Spleen (tissue), 11 donors: ENCODE results near the gene MRPL21. TPM values are rescaled to one million over a fixed set of nuclear protein-coding genes. Genes with fewer than 3 reads are reported as not detected.
A peak's percentile ranks its signal among the peaks of the same experiment; 100 is the strongest.

Experiments used
- DNase-seq: peaks from one replicate; pipeline ENCODE4 v3.0.0-alpha.2; 2020
- H3K27ac ChIP-seq, 8 donors: fragments of 200-600 bp; sonication (generic) in 7 of 8; 1 replicate in 4 of 8; 2 replicates in 4 of 8; pipeline versions ENCODE4 v1.5.0 to v1.8.0; 2016 to 2021; ENCODE audit warnings: inconsistent platforms in 4 of 8, mild to moderate bottlenecking in 4 of 8, moderate library complexity in 1 of 8
- H3K27me3 ChIP-seq, 7 donors: fragments of 200-600 bp; sonication (generic) in 6 of 7; replicated peaks in 1 of 7; 1 replicate in 4 of 7; 2 replicates in 3 of 7; pipeline versions ENCODE4 v1.5.0 to v1.8.0; 2016 to 2021; ENCODE audit warnings: inconsistent platforms in 3 of 7, mild to moderate bottlenecking in 1 of 7
- H3K36me3 ChIP-seq, 6 donors: fragments of 200-600 bp; sonication (generic) in 5 of 6; 1 replicate in 4 of 6; 2 replicates in 2 of 6; pipeline versions ENCODE4 v1.5.0 to v1.8.0; 2016 to 2021; ENCODE audit warnings: inconsistent platforms in 2 of 6
- H3K4me1 ChIP-seq, 6 donors: fragments of 200-600 bp; sonication (generic) in 5 of 6; 1 replicate in 3 of 6; 2 replicates in 3 of 6; pipeline versions ENCODE4 v1.5.0 to v1.8.0; 2016 to 2021; ENCODE audit warnings: inconsistent platforms in 3 of 6
- H3K4me3 ChIP-seq, 8 donors: fragments of 200-600 bp; sonication (generic) in 7 of 8; 1 replicate in 4 of 8; 2 replicates in 4 of 8; pipeline versions ENCODE4 v1.5.0 to v1.8.0; 2016 to 2021; ENCODE audit warnings: inconsistent platforms in 4 of 8, mild to moderate bottlenecking in 4 of 8, moderate library complexity in 2 of 8
- H3K9me3 ChIP-seq, 8 donors: fragments of 200-600 bp; sonication (generic) in 7 of 8; 1 replicate in 4 of 8; 2 replicates in 4 of 8; pipeline versions ENCODE4 v1.5.0 to v1.8.0; 2016 to 2021; ENCODE audit warnings: inconsistent platforms in 4 of 8
- CTCF ChIP-seq, 11 experiments: fragments of 200-600 bp in 7 of 11; fragments of 450-650 bp in 4 of 11; sonication (generic) in 4 of 11; IDR thresholded peaks in 8 of 11; conservative IDR thresholded peaks in 3 of 11; 1 replicate in 7 of 11; 2 replicates in 4 of 11; pipeline versions ENCODE4 v1.4.0 to v1.8.0; 2016 to 2021; ENCODE audit warnings: antibody characterized with exemption in 11 of 11, inconsistent platforms in 4 of 11, mild to moderate bottlenecking in 1 of 11
- POLR2A ChIP-seq, 3 donors: fragments of 450-650 bp; IDR thresholded peaks; one replicate each; pipeline ENCODE4 v1.5.1; 2017; ENCODE audit warnings: antibody characterized with exemption in 3 of 3, mild to moderate bottlenecking in 1 of 3
- POLR2AphosphoS5 ChIP-seq, 3 donors: sonication (generic); formaldehyde crosslinking; IDR thresholded peaks; one replicate each; pipeline ENCODE4 v1.5.1; 2017; ENCODE audit warnings: antibody characterized with exemption in 3 of 3
- WGBS, 5 donors: extraction: QIAGEN DNeasy Blood & Tissue Kit in 3 of 5; methylation state at CpG; one replicate each; pipeline versions ENCODE4 v1.1.5 to v1.1.7; 2013 to 2018; 5-methylcytosine and 5-hydroxymethylcytosine counted together
- intact Hi-C: fragments of 100-400 bp; cut with DNase I; formaldehyde crosslinking; loops from one replicate; pipeline ENCODE4 v1.15.0; 2023; ENCODE audit warnings: low total_unique reads
- polyA plus RNA-seq, 3 donors: library from polyadenylated mRNA; stranded (reverse); fragments of 200-250 nt; gene quantifications; one replicate each; pipeline ENCODE4 v1.2.1, GENCODE V29; 2013
- total RNA-seq, 7 donors: library from RNA; depleted of rRNA in 3 of 7; stranded (reverse); fragments of >200 nt in 3 of 7; fragmentation: NEBNext Ultra II Directional in 4 of 7; extraction: Animal tissue kit (Norgen Biotek cat#: 25700) in 4 of 7; gene quantifications; one replicate each; pipeline versions ENCODE4 v1.1.0 to v1.2.1, GENCODE V29; 2016 to 2021
- donor health status: healthy with polysubstance abuse.
- donor health status: DM: no; HTN: no; CAD: no; lungs with moderate emphysema.
- donor health status: DM: no; HTN: no; CAD: no.
- donor health status: Bipolar disorder and iron deficiency.
- donor health status: healthy.
- donor health status: DM: no; HTN: no; CAD: no.
- donor health status: DM: yes; HTN: yes; CAD: no.

MRPL21 gene
- total and polyA plus RNA-seq, 10 donors: 11.2 to 81.0 (median 34.0) TPM

- intact Hi-C loops: no loop called here
- Histone ChIP-seq H3K9me3 (no peaks in the 10 kb centered on the region), H3K36me3 (no peaks in the 10 kb centered on the region), H3K27ac (no peak overlapping the region), H3K4me3 (no peak overlapping the region), H3K27me3 (peaks cover 0 to 34% (median 0%) of the 10 kb centered on the region in 7 donors), H3K4me1 (no peaks in the 10 kb centered on the region)
- 93 to 97% (median 95%) methylated on average over 17 of the region's 17 CpGs for WGBS, 5 donors
- TF ChIP-seq CTCF (IDR thresholded peaks at IDR 0.05 in 8 of 11, conservative IDR thresholded peaks at IDR 0.05 in 3 of 11): no peak
- TF ChIP-seq POLR2AphosphoS5 (IDR thresholded peaks at IDR 0.05): no peak
- no peak for TF ChIP-seq POLR2A (IDR thresholded peaks at IDR 0.05)
- no peak for DNase-seq
These were observed 45.3 kb upstream of the MRPL21 start for GRCh38 chr11:68948935-68949334.

- Histone ChIP-seq H3K27ac (no peak overlapping the region), H3K9me3 (no peaks in the 10 kb centered on the region), H3K36me3 (no peaks in the 10 kb centered on the region), H3K27me3 (peaks cover 0 to 30% (median 0%) of the 10 kb centered on the region in 7 donors), H3K4me1 (no peaks in the 10 kb centered on the region), H3K4me3 (no peak overlapping the region)
- TF ChIP-seq POLR2AphosphoS5 (IDR thresholded peaks at IDR 0.05) (no peak), POLR2A (IDR thresholded peaks at IDR 0.05) (no peak), CTCF (IDR thresholded peaks at IDR 0.05 in 8 of 11, conservative IDR thresholded peaks at IDR 0.05 in 3 of 11) (no peak)
- intact Hi-C loops: no loop called here
- no peak for DNase-seq
- 50 to 93% (median 68%) methylated on average over 2 of the region's 2 CpGs for WGBS, 5 donors
These were observed 44.9 kb upstream of the MRPL21 start for GRCh38 chr11:68948496-68948895.

DNA sequence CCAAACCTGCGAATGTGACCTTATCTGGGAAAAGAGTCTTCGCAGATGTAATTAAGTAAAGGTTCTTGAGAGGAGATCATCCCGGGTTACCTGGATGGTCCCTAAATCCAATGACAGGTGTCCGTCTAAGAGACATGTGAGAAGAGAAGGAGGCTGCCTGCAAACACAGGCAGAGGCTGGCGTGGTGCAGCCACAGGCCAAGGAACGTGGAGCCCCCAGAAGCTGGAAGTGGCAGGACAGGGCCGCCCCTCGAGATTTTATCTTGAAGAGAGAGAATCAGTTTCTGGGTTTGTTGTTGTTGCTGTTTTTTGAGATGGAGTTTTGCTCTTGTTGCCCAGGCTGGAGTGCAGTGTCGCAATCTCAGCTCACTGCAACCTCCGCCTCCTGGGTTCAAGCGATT, 43.5 kb upstream of the MRPL21 start:
- TF ChIP-seq POLR2AphosphoS5 (IDR thresholded peaks at IDR 0.05) (no peak), CTCF (IDR thresholded peaks at IDR 0.05 in 8 of 11, conservative IDR thresholded peaks at IDR 0.05 in 3 of 11) (no peak), POLR2A (IDR thresholded peaks at IDR 0.05) (no peak)
- Histone ChIP-seq H3K4me3 (no peak overlapping the region), H3K36me3 (peaks cover 0 to 2% (median 0%) of the 10 kb centered on the region in 6 donors), H3K9me3 (no peaks in the 10 kb centered on the region), H3K27me3 (peaks cover 0 to 29% (median 0%) of the 10 kb centered on the region in 7 donors), H3K27ac (no peak overlapping the region), H3K4me1 (no peaks in the 10 kb centered on the region)
- WGBS, 5 donors: 73 to 87% (median 84%) methylated on average over 11 of the region's 11 CpGs
- no peak for DNase-seq
- intact Hi-C loops: no loop called here

DNA sequence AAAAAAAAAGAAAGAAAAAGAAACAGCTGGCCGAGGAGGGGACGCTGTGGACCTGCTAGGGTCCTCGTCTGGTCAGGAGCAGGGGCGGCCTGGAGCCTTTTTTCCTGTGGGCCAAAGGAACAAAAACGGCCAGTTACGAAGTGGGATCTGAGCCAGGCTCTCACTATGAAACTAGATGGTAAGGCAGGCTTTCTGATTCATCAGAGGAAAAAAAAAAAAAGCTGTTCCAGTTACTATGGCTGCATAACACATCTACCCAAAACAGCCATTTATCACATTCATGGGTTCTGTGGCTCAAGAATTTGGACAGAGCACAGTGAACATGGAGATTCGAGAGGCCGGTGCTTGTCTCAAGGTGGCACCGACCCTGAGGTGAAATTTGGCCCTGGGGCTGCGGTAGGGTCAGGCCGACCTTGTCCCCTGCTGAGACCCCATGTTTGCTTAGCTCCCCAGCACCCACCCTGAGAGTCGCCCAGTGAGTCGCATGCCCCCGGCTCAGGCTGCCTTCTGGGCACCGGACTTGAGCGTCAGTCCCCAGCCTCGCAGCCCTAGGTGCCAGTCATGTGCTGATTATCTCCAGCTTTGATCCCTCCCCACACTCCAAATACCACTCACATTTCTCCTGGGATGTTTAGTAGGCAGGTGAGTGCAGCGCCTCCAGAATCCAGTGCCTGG, 42.9 kb upstream of the MRPL21 start:
- Histone ChIP-seq H3K4me3 (no peak overlapping the region), H3K27ac (no peak overlapping the region), H3K9me3 (no peaks in the 10 kb centered on the region), H3K27me3 (peaks cover 0 to 23% (median 0%) of the 10 kb centered on the region in 7 donors), H3K36me3 (peaks cover 0 to 8% (median 0%) of the 10 kb centered on the region in 6 donors), H3K4me1 (no peaks in the 10 kb centered on the region)
- DNase-seq: peak; percentile 35
- WGBS, 5 donors: 78 to 86% (median 84%) methylated on average over 17 to 18 of the region's 18 CpGs
- intact Hi-C loops: no loop called here
- TF ChIP-seq POLR2A (IDR thresholded peaks at IDR 0.05) (no peak), POLR2AphosphoS5 (IDR thresholded peaks at IDR 0.05) (peak in 1 of 3 donors; percentile 11)
